B cell (primary cell): ENCODE results near the gene TNPO2. TPM values are rescaled to one million over a fixed set of nuclear protein-coding genes. Genes with fewer than 3 reads are reported as not detected.

Source experiments
- ATAC-seq: fragments of 200-7000 bp; cut with Tn5 transposase; one replicate; pipeline ENCODE4 v1.10.0; 2021; ENCODE audit warnings: low read depth, mild to moderate bottlenecking, moderate number of reproducible peaks, moderate library complexity
- CTCF ChIA-PET: fragments of 350-600 bp; sonication (Branson Sonifier 250); formaldehyde crosslinking; loops from one replicate; lab custom pipeline; 2021; ENCODE audit warnings: antibody characterized with exemption, inconsistent platforms; lab: Charles Lee
- POLR2A ChIA-PET: fragments of 350-600 bp; sonication (Branson Sonifier 250); formaldehyde crosslinking; loops from one replicate; lab custom pipeline; 2021; ENCODE audit warnings: antibody characterized with exemption; lab: Charles Lee
- DNase-seq: peaks from one replicate; pipeline ENCODE4 v3.0.0; 2013
- H2AFZ ChIP-seq: 2 replicates; pipeline ENCODE4 v1.6.1; 2012; ENCODE audit warnings: mild to moderate bottlenecking, low read depth, low read length; ENCODE audit not compliant: insufficient read depth, poor library complexity, severe bottlenecking
- H3K27ac ChIP-seq, 2 donors: 1 replicate in 1 of 2; 2 replicates in 1 of 2; pipeline ENCODE4 v1.5.1; 2012 to 2013; ENCODE audit warnings: low read length in 2 of 2, mild to moderate bottlenecking in 2 of 2, moderate library complexity in 1 of 2
- H3K27me3 ChIP-seq, 4 experiments: fragments of 200-600 bp in 1 of 4; sonication (generic) in 1 of 4; replicated peaks in 1 of 4; 1 replicate in 2 of 4; 2 replicates in 2 of 4; pipeline versions ENCODE4 v1.6.1 to v1.7.0; 2013 to 2016; ENCODE audit warnings: low read length in 3 of 4, mild to moderate bottlenecking in 2 of 4, mixed read lengths in 1 of 4, moderate library complexity in 1 of 4; ENCODE audit not compliant: insufficient read depth in 4 of 4, control insufficient read depth in 3 of 4; ENCODE audit errors: control extremely low read depth in 1 of 4
- H3K36me3 ChIP-seq, 2 experiments: replicated peaks in 1 of 2; 1 replicate in 1 of 2; 2 replicates in 1 of 2; pipeline versions ENCODE4 v1.6.1 to v1.7.1; 2013; ENCODE audit warnings: low read length in 1 of 2; ENCODE audit not compliant: insufficient read depth in 2 of 2, control insufficient read depth in 1 of 2; ENCODE audit errors: control extremely low read depth in 1 of 2, extremely low read depth in 1 of 2
- H3K4me1 ChIP-seq, 2 donors: fragments of 200-600 bp in 1 of 2; sonication (generic) in 1 of 2; 1 replicate in 1 of 2; 2 replicates in 1 of 2; pipeline versions ENCODE4 v1.5.1 to v1.6.1; 2013 to 2017; ENCODE audit warnings: low read length in 2 of 2; ENCODE audit not compliant: control insufficient read depth in 2 of 2, insufficient read depth in 2 of 2
- H3K4me2 ChIP-seq: replicated peaks from 2 replicates; pipeline ENCODE3; 2012; ENCODE audit warnings: mild to moderate bottlenecking, low read depth, low read length; ENCODE audit not compliant: poor library complexity, severe bottlenecking
- H3K4me3 ChIP-seq, 5 experiments: fragments of 200-600 bp in 1 of 5; sonication (generic) in 1 of 5; 1 replicate in 3 of 5; 2 replicates in 2 of 5; pipeline versions ENCODE4 v1.5.1 to v1.7.0; 2011 to 2016; ENCODE audit warnings: low read length in 4 of 5, mild to moderate bottlenecking in 4 of 5, low read depth in 2 of 5, control low read depth in 1 of 5, moderate library complexity in 1 of 5; ENCODE audit not compliant: insufficient read depth in 1 of 5; ENCODE audit errors: control extremely low read depth in 1 of 5, extremely low read depth in 1 of 5
- H3K79me2 ChIP-seq: fragments of 200-600 bp; sonication (generic); one replicate; pipeline ENCODE4 v1.6.0; 2016; ENCODE audit warnings: low read length; ENCODE audit not compliant: control insufficient read depth, insufficient read depth
- H3K9ac ChIP-seq: fragments of 200-600 bp; sonication (generic); 2 replicates; pipeline ENCODE4 v1.6.1; 2017; ENCODE audit warnings: mild to moderate bottlenecking, low read length, moderate library complexity
- H3K9me3 ChIP-seq, 3 donors: one replicate each; pipeline versions ENCODE4 v1.6.1 to v1.7.1; 2013; ENCODE audit warnings: low read length in 2 of 3; ENCODE audit not compliant: control insufficient read depth in 2 of 3, insufficient read depth in 1 of 3; ENCODE audit errors: control extremely low read depth in 1 of 3
- H4K20me1 ChIP-seq: 2 replicates; pipeline ENCODE4 v1.6.0; 2012; ENCODE audit warnings: mild to moderate bottlenecking, low read length; ENCODE audit not compliant: insufficient read depth, control insufficient read depth, poor library complexity, severe bottlenecking
- H3K27ac Mint-ChIP-seq: one replicate; pipeline ENCODE4 v1.8.0; 2021; ENCODE audit warnings: mixed read lengths
- H3K27me3 Mint-ChIP-seq: one replicate; pipeline ENCODE4 v1.8.0; 2021; ENCODE audit warnings: mixed read lengths
- H3K4me1 Mint-ChIP-seq: one replicate; pipeline ENCODE4 v1.8.0; 2021; ENCODE audit warnings: mixed read lengths
- H3K4me3 Mint-ChIP-seq: one replicate; pipeline ENCODE4 v1.8.0; 2021; ENCODE audit warnings: mixed read lengths
- H3K9me3 Mint-ChIP-seq: one replicate; pipeline ENCODE4 v1.8.0; 2022; ENCODE audit warnings: mixed read lengths; ENCODE audit not compliant: insufficient read depth
- CTCF ChIP-seq: fragments of 200-600 bp; IDR thresholded peaks from one replicate; pipeline ENCODE4 v1.8.0; 2022; ENCODE audit warnings: antibody characterized with exemption, mild to moderate bottlenecking
- EZH2 ChIP-seq: IDR thresholded peaks from 2 replicates; pipeline ENCODE4 v1.6.1; 2012; ENCODE audit warnings: borderline replicate concordance, low read depth, mild to moderate bottlenecking, moderate library complexity, low read length; ENCODE audit not compliant: insufficient read depth, poor library complexity, severe bottlenecking
- WGBS: methylation state at CpG from one replicate; pipeline ENCODE4 v1.1.5; 2013; ENCODE audit warnings: missing lambda C conversion rate; ENCODE audit not compliant: insufficient coverage; 5-methylcytosine and 5-hydroxymethylcytosine counted together
- intact Hi-C: fragments of 100-400 bp; cut with micrococcal nuclease; formaldehyde crosslinking; loops from one replicate; pipeline ENCODE4 v1.10.0; 2022
- polyA plus RNA-seq: library from polyadenylated mRNA; depleted of rRNA; stranded (reverse); fragments of >200 nt; gene quantifications from 2 replicates; pipeline ENCODE4 v1.2.3, GENCODE V29; 2012
- total RNA-seq, 2 donors: library from RNA; stranded (reverse); fragments of 120-200 nt in 1 of 2; gene quantifications; 1 replicate in 1 of 2; 2 replicates in 1 of 2; pipeline versions ENCODE4 v1.2.3 to v1.2.4, GENCODE V29; 2013 to 2022

The TNPO2 gene
- total and polyA plus RNA-seq, 2 donors (not counting 1 experiment from before 2014, with no cell fraction given), result 73.7 to 85.6 TPM

- Histone ChIP-seq H3K27me3 (no peaks in the 10 kb centered on the region), H2AFZ (peak overlapping the region; percentile 97), H3K27ac (peak overlapping the region; percentile 90 to 99), H3K4me1 (peaks cover 28 to 49% of the 10 kb centered on the region in 2 donors), H3K9ac (peak overlapping the region; percentile 97), H3K9me3 (no peaks in the 10 kb centered on the region), H3K79me2 (peaks cover 70% of the 10 kb centered on the region), H3K4me2 (peak overlapping the region; percentile 86), H3K4me3 (peak overlapping the region; percentile 75 to 99 (median 95)), H4K20me1 (peaks cover 32% of the 10 kb centered on the region), H3K36me3 (peaks cover 1 to 27% of the 10 kb centered on the region in 2 experiments)
- Mint-ChIP-seq H3K9me3 (no peaks in the 10 kb centered on the region), H3K27ac (peak overlapping the region; percentile 100), H3K4me1 (peaks cover 59% of the 10 kb centered on the region), H3K27me3 (no peaks in the 10 kb centered on the region), H3K4me3 (peak overlapping the region; percentile 98)
- TF ChIP-seq EZH2 (no peak), CTCF (no peak)
- POLR2A ChIA-PET, result interaction anchor here (0.5 to 1.6 kb wide), 3 partner anchors 56 to 336 kb away, joined by 3 to 9 read pairs (median 3); partner anchors contain the start of gene ZNF563
- 1% methylated on average over 62 of the region's 64 CpGs for WGBS
- CTCF ChIA-PET, result interaction anchor here (1.0 to 5.7 kb wide), 8 partner anchors 8 to 174 kb away, joined by 3 to 82 read pairs (median 3); partner anchors contain the start of gene JUNB
- peak; percentile 91 for DNase-seq
- intact Hi-C loops, result loop anchor here (1.0 to 5.0 kb wide), 4 partner anchors 12 to 227 kb away; partner anchors contain the start of genes DHPS, TNPO2, ZNF443 and ZNF564
- ATAC-seq, result peak; percentile 16
Observed at GRCh38 chr19:12669270-12670158, 54.2 kb downstream of the TNPO2 start.
